ENCODE data around the gene NSG1. TPM values are rescaled to one million over a fixed set of nuclear protein-coding genes. Genes with fewer than 3 reads are reported as not detected.

NSG1 gene
- total RNA-seq, 1 donor from 2014 or later = 41.6 TPM

- peaks cover 13% of the 10 kb centered on the region for H4K20me1 ChIP-seq (ENCODE audit: low read depth)
- H3K36me3 ChIP-seq = no peaks in the 10 kb centered on the region
- Mint-ChIP-seq H3K36me3 (no peaks in the 10 kb centered on the region), H3K27me3 (ENCODE audit: insufficient read depth, low read depth) (peaks cover 23% of the 10 kb centered on the region), H3K4me3 (peak overlapping the region; percentile 30), H3K9me3 (peaks cover 4% of the 10 kb centered on the region), H3K27ac (no peak overlapping the region), H3K4me1 (peaks cover 29% of the 10 kb centered on the region)
- H3K4me3 ChIP-seq = no peak overlapping the region
- H3K9ac ChIP-seq = no peak overlapping the region
- no peak overlapping the region for H2AFZ ChIP-seq (replicated peaks)
- TF ChIP-seq CTCF (IDR thresholded peaks at IDR 0.05) (no peak), EZH2 (IDR thresholded peaks at IDR 0.05) (no peak), EZH2phosphoT487 (IDR thresholded peaks at IDR 0.05) (no peak)
- no peak overlapping the region for H3K27ac ChIP-seq
- peaks cover 9% of the 10 kb centered on the region for H3K4me1 ChIP-seq
- no peak for DNase-seq (ENCODE audit: low spot score)
- no peak overlapping the region for H3K4me2 ChIP-seq
- H3K79me2 ChIP-seq (ENCODE audit: low read depth) = no peaks in the 10 kb centered on the region
- no peaks in the 10 kb centered on the region for H3K9me3 ChIP-seq (ENCODE audit: low read depth)
- no peaks in the 10 kb centered on the region for H3F3A ChIP-seq (ENCODE audit: low read depth)
- peaks cover 8% of the 10 kb centered on the region for H3K27me3 ChIP-seq
These were observed 9.9 kb downstream of the NSG1 start for GRCh38 chr4:4396628-4397440.

- Histone ChIP-seq H3K4me1 (peaks cover 9% of the 10 kb centered on the region), H3K79me2 (ENCODE audit: low read depth) (no peaks in the 10 kb centered on the region), H3K36me3 (no peaks in the 10 kb centered on the region), H3K9ac (no peak overlapping the region), H3K4me3 (no peak overlapping the region), H4K20me1 (ENCODE audit: low read depth) (peaks cover 13% of the 10 kb centered on the region), H3K27me3 (peaks cover 8% of the 10 kb centered on the region), H3F3A (ENCODE audit: low read depth) (no peaks in the 10 kb centered on the region), H2AFZ (replicated peaks) (no peak overlapping the region), H3K9me3 (ENCODE audit: low read depth) (no peaks in the 10 kb centered on the region), H3K27ac (no peak overlapping the region), H3K4me2 (no peak overlapping the region)
- Mint-ChIP-seq H3K4me1 (peaks cover 29% of the 10 kb centered on the region), H3K4me3 (no peak overlapping the region), H3K27me3 (ENCODE audit: insufficient read depth, low read depth) (peaks cover 22% of the 10 kb centered on the region), H3K9me3 (peaks cover 4% of the 10 kb centered on the region), H3K27ac (peak overlapping the region; percentile 16), H3K36me3 (no peaks in the 10 kb centered on the region)
- TF ChIP-seq EZH2phosphoT487 (IDR thresholded peaks at IDR 0.05) (no peak), CTCF (IDR thresholded peaks at IDR 0.05) (no peak), EZH2 (IDR thresholded peaks at IDR 0.05) (no peak)
- DNase-seq (ENCODE audit: low spot score) = no peak
These were observed 10.5 kb downstream of the NSG1 start for GRCh38 chr4:4397441-4397819.

GRCh38 chr4:4398430-4398829, 11.5 kb downstream of the NSG1 start:
- H3K27me3 ChIP-seq = peaks cover 8% of the 10 kb centered on the region
- Mint-ChIP-seq H3K4me1 (peaks cover 29% of the 10 kb centered on the region), H3K9me3 (peaks cover 4% of the 10 kb centered on the region), H3K4me3 (no peak overlapping the region), H3K27ac (no peak overlapping the region), H3K36me3 (no peaks in the 10 kb centered on the region), H3K27me3 (ENCODE audit: insufficient read depth, low read depth) (peaks cover 17% of the 10 kb centered on the region)
- H3K27ac ChIP-seq = no peak overlapping the region
- no peak for TF ChIP-seq CTCF (IDR thresholded peaks at IDR 0.05)
- peaks cover 9% of the 10 kb centered on the region for H3K4me1 ChIP-seq
- H3K4me3 ChIP-seq = no peak overlapping the region
- DNase-seq (ENCODE audit: low spot score) = no peak
- no peak overlapping the region for H3K4me2 ChIP-seq
- no peaks in the 10 kb centered on the region for H3F3A ChIP-seq (ENCODE audit: low read depth)
- H3K79me2 ChIP-seq (ENCODE audit: low read depth) = no peaks in the 10 kb centered on the region
- H2AFZ ChIP-seq (replicated peaks) = no peak overlapping the region
- H4K20me1 ChIP-seq (ENCODE audit: low read depth) = peaks cover 13% of the 10 kb centered on the region
- no peaks in the 10 kb centered on the region for H3K36me3 ChIP-seq
- H3K9me3 ChIP-seq (ENCODE audit: low read depth) = no peaks in the 10 kb centered on the region
- no peak overlapping the region for H3K9ac ChIP-seq
